ENCODE results near the gene PRRT2. TPM values are rescaled to one million over a fixed set of nuclear protein-coding genes. Genes with fewer than 3 reads are reported as not detected.
A peak's percentile ranks its signal among the peaks of the same experiment; 100 is the strongest.

The PRRT2 gene
- 3.9 and 4.1 TPM in 2 replicates for polyA plus RNA-seq (2013)

DNA sequence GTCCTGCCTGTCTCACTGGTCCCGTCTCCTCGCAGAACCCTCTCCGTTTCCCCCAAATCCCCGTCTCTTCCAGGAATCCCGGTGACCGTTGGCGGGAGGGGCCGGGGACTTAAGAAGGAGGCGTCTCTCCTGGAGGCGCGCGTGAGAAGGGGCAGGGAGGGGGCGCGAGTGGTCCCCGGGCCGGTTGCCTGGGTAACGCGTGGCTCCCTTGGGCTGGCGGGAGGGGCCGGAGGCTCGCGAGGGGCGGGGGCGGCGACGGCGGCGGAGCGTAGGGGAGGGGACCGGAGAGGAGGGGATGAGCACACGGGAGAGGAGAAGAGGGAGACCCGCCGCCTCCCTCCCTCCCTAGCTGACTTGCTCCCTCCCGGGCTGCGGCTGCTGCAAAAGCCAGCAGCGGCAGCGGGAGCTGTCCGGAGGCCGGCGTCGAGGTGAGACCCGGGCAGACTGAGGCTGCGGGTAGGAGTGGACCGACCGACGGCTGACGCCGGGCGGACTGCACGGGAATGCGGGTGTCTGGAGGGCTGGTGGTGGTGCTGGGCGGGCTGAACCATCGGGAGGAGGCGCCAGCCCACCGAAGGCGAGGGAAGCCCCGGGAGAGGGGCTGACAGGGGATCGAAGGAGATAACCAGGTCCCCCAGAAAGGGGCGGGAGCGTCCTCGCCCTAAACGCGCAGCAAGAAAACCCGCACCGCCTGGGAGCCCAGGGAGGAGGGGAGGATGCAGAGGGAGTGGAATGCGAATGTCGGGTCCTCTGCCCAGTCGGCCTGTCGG, at the start of gene PRRT2:
Gene PRRT2 (plus strand): TSS at position 298 of the 770 bp plus-strand sequence. CDS start 862 bp downstream, outside the sequence.
- DNase-seq, result peak; percentile 65 to 67
- H3K27ac ChIP-seq (ENCODE audit: low read depth, low read length), result peak within 1 kb of the TSS; percentile 83
- H3K9ac ChIP-seq (ENCODE audit: low read length), result peak within 1 kb of the TSS; percentile 30
- H3K4me1 ChIP-seq (ENCODE audit: control insufficient read depth in 1 of 2, insufficient read depth in 2 of 2, low read length in 2 of 2), result peaks cover 19 to 47% of the 10 kb centered on the region in 2 experiments
- no CpG with 5 or more reads among the region's 69 CpGs for WGBS (ENCODE audit: extremely low coverage, insufficient coverage, insufficient read length)
- peak within 1 kb of the TSS; percentile 58 for H2AFZ ChIP-seq (ENCODE audit: insufficient read depth, low read length, poor library complexity)
- H3K4me3 ChIP-seq (ENCODE audit: low read depth, low read length), result peak within 1 kb of the TSS; percentile 41
- H3K36me3 ChIP-seq (ENCODE audit: control insufficient read depth in 1 of 2, insufficient read depth in 2 of 2, low read length in 2 of 2), result peaks cover 23 to 25% of the 10 kb centered on the region in 2 experiments
- no peak within 1 kb of the TSS for H2BK12ac ChIP-seq (ENCODE audit: low read length)
- peak within 1 kb of the TSS; percentile 38 for H2AK5ac ChIP-seq (ENCODE audit: low read length)
- peak within 1 kb of the TSS; percentile 40 for H3K14ac ChIP-seq (ENCODE audit: low read length)
- H3K79me1 ChIP-seq (ENCODE audit: low read length), result peaks cover 32% of the 10 kb centered on the region
- peak within 1 kb of the TSS; percentile 59 for H4K91ac ChIP-seq (ENCODE audit: low read depth, low read length)
- H3K9me3 ChIP-seq (ENCODE audit: insufficient read depth, low read depth, low read length), result peaks cover 4% of the 10 kb centered on the region
- peak within 1 kb of the TSS; percentile 5 for H2BK120ac ChIP-seq (ENCODE audit: insufficient read depth, low read length, poor library complexity)
- H2BK5ac ChIP-seq (ENCODE audit: low read depth, low read length, poor library complexity), result peak within 1 kb of the TSS; percentile 43
- H4K12ac ChIP-seq (ENCODE audit: low read depth, low read length), result no peak within 1 kb of the TSS
- peak within 1 kb of the TSS; percentile 12 for H3K18ac ChIP-seq (ENCODE audit: low read length)
- peak within 1 kb of the TSS; percentile 75 for H3K4me2 ChIP-seq (ENCODE audit: low read length)
- H3K23ac ChIP-seq (ENCODE audit: low read length), result no peak within 1 kb of the TSS
- peak within 1 kb of the TSS; percentile 5 for H3K4ac ChIP-seq (ENCODE audit: low read depth, low read length)
- H3K79me2 ChIP-seq (ENCODE audit: control insufficient read depth, insufficient read depth, low read length, poor library complexity), result peaks cover 27% of the 10 kb centered on the region
- peak within 1 kb of the TSS; percentile 27 for H4K8ac ChIP-seq (ENCODE audit: low read depth, low read length)
- no peaks in the 10 kb centered on the region for H3K27me3 ChIP-seq (ENCODE audit: insufficient read depth, low read length)

DNA sequence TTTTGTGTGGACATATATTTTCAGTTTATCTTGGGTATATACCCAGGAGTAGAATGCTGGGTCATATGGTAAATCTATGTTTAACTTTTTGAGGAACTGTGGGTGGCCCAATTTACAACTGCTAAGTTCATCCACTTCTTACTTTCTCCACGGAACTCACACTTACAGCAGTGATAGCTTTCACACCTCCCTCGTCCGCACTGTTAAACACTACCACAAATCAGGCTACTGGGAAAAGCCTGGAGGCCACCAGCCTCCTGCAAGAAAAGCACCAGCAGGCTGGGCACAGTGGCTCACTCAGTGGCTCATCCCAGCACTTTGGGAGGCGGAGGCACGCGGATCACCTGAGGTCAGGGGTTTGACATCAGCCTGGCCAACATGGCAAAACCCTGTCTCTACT, 48.7 kb upstream of the PRRT2 start:
- H3K9me3 ChIP-seq (ENCODE audit: insufficient read depth, low read depth, low read length), result no peaks in the 10 kb centered on the region
- H3K9ac ChIP-seq (ENCODE audit: low read length), result no peak overlapping the region
- no peak for DNase-seq
- peaks cover 1% of the 10 kb centered on the region for H3K79me1 ChIP-seq (ENCODE audit: low read length)
- H3K79me2 ChIP-seq (ENCODE audit: control insufficient read depth, insufficient read depth, low read length, poor library complexity), result no peaks in the 10 kb centered on the region
- H3K4me2 ChIP-seq (ENCODE audit: low read length), result no peak overlapping the region
- no peak overlapping the region for H4K91ac ChIP-seq (ENCODE audit: low read depth, low read length)
- H3K4ac ChIP-seq (ENCODE audit: low read depth, low read length), result no peak overlapping the region
- H2BK12ac ChIP-seq (ENCODE audit: low read length), result peak overlapping the region; percentile 4
- no CpG with 5 or more reads among the region's 6 CpGs for WGBS (ENCODE audit: extremely low coverage, insufficient coverage, insufficient read length)
- peak overlapping the region; percentile 34 for H4K8ac ChIP-seq (ENCODE audit: low read depth, low read length)
- no peak overlapping the region for H3K27ac ChIP-seq (ENCODE audit: low read depth, low read length)
- H2AK5ac ChIP-seq (ENCODE audit: low read length), result no peak overlapping the region
- H3K36me3 ChIP-seq (ENCODE audit: control insufficient read depth in 1 of 2, insufficient read depth in 2 of 2, low read length in 2 of 2), result no peaks in the 10 kb centered on the region
- no peak overlapping the region for H2BK120ac ChIP-seq (ENCODE audit: insufficient read depth, low read length, poor library complexity)
- no peak overlapping the region for H3K4me3 ChIP-seq (ENCODE audit: low read depth, low read length)
- H3K14ac ChIP-seq (ENCODE audit: low read length), result no peak overlapping the region
- H3K18ac ChIP-seq (ENCODE audit: low read length), result peak overlapping the region; percentile 56
- no peak overlapping the region for H2AFZ ChIP-seq (ENCODE audit: insufficient read depth, low read length, poor library complexity)
- H3K4me1 ChIP-seq (ENCODE audit: control insufficient read depth in 1 of 2, insufficient read depth in 2 of 2, low read length in 2 of 2), result peaks cover 5 to 6% of the 10 kb centered on the region in 2 experiments
- H4K12ac ChIP-seq (ENCODE audit: low read depth, low read length), result no peak overlapping the region
- H3K27me3 ChIP-seq (ENCODE audit: insufficient read depth, low read length), result no peaks in the 10 kb centered on the region
- H3K23ac ChIP-seq (ENCODE audit: low read length), result no peak overlapping the region
- H2BK5ac ChIP-seq (ENCODE audit: low read depth, low read length, poor library complexity), result no peak overlapping the region

DNA sequence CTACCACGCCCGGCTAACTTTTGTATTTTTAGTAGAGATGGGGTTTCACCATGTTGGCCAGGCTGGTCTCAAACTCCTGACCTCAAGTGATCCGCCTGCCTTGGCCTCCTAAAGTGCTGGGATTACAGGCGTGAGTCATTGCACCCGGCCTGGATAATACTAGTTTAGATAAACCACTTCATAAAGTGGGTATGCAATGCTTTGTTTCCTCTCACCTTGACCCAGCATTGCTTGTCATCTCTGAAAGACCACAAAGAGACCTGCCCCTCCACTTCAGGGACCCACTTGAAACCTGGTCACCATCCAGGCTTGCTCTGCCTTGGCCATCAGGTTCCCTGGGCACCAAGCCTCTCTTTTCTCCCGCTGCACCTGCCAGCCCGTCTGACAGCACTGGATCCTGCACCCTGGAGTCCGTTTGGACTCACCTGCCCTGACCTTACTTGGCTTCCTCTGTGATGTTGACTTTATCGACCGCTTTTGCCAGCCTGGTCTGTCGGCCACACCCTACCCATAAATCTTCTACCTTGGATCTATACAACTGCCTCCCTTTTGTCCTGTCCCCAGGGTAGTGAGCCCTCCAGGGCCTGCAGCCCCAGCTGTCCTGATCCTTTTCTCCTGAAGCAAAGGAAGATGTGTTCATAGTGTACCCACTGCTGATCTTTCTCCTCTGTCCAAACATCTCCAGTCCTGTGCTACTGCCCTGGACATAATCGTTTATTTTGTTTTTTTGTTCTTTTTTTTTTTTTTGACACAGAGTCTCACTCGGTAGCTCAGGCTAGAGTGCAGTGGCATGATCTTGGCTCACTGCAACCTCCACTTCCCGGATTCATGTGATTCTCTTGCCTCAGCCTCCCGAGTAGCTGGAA, 46.6 kb upstream of the PRRT2 start:
- Histone ChIP-seq H2AFZ (ENCODE audit: insufficient read depth, low read length, poor library complexity) (no peak overlapping the region), H3K9ac (ENCODE audit: low read length) (no peak overlapping the region), H3K4me3 (ENCODE audit: low read depth, low read length) (no peak overlapping the region), H4K91ac (ENCODE audit: low read depth, low read length) (no peak overlapping the region), H2BK12ac (ENCODE audit: low read length) (no peak overlapping the region), H3K27me3 (ENCODE audit: insufficient read depth, low read length) (no peaks in the 10 kb centered on the region), H4K12ac (ENCODE audit: low read depth, low read length) (no peak overlapping the region), H3K36me3 (ENCODE audit: control insufficient read depth in 1 of 2, insufficient read depth in 2 of 2, low read length in 2 of 2) (no peaks in the 10 kb centered on the region), H2AK5ac (ENCODE audit: low read length) (no peak overlapping the region), H4K8ac (ENCODE audit: low read depth, low read length) (no peak overlapping the region), H3K4me2 (ENCODE audit: low read length) (no peak overlapping the region), H3K18ac (ENCODE audit: low read length) (no peak overlapping the region), H2BK5ac (ENCODE audit: low read depth, low read length, poor library complexity) (no peak overlapping the region), H3K79me2 (ENCODE audit: control insufficient read depth, insufficient read depth, low read length, poor library complexity) (no peaks in the 10 kb centered on the region), H3K4ac (ENCODE audit: low read depth, low read length) (no peak overlapping the region), H3K79me1 (ENCODE audit: low read length) (peaks cover 1% of the 10 kb centered on the region), H3K27ac (ENCODE audit: low read depth, low read length) (no peak overlapping the region), H3K23ac (ENCODE audit: low read length) (no peak overlapping the region), H3K14ac (ENCODE audit: low read length) (no peak overlapping the region), H3K4me1 (ENCODE audit: control insufficient read depth in 1 of 2, insufficient read depth in 2 of 2, low read length in 2 of 2) (peaks cover 5 to 6% of the 10 kb centered on the region in 2 experiments), H3K9me3 (ENCODE audit: insufficient read depth, low read depth, low read length) (no peaks in the 10 kb centered on the region), H2BK120ac (ENCODE audit: insufficient read depth, low read length, poor library complexity) (no peak overlapping the region)
- DNase-seq, result no peak
- no CpG with 5 or more reads among the region's 15 CpGs for WGBS (ENCODE audit: extremely low coverage, insufficient coverage, insufficient read length)

- Histone ChIP-seq H2AFZ (ENCODE audit: insufficient read depth, low read length, poor library complexity) (no peak overlapping the region), H3K27me3 (ENCODE audit: insufficient read depth, low read length) (no peaks in the 10 kb centered on the region), H3K27ac (ENCODE audit: low read depth, low read length) (no peak overlapping the region), H2BK120ac (ENCODE audit: insufficient read depth, low read length, poor library complexity) (no peak overlapping the region), H3K4me2 (ENCODE audit: low read length) (no peak overlapping the region), H2BK12ac (ENCODE audit: low read length) (no peak overlapping the region), H4K12ac (ENCODE audit: low read depth, low read length) (no peak overlapping the region), H3K79me2 (ENCODE audit: control insufficient read depth, insufficient read depth, low read length, poor library complexity) (no peaks in the 10 kb centered on the region), H3K23ac (ENCODE audit: low read length) (no peak overlapping the region), H4K91ac (ENCODE audit: low read depth, low read length) (no peak overlapping the region), H3K14ac (ENCODE audit: low read length) (no peak overlapping the region), H3K9me3 (ENCODE audit: insufficient read depth, low read depth, low read length) (no peaks in the 10 kb centered on the region), H3K4me1 (ENCODE audit: control insufficient read depth in 1 of 2, insufficient read depth in 2 of 2, low read length in 2 of 2) (peaks cover 0 to 3% of the 10 kb centered on the region in 2 experiments), H3K4ac (ENCODE audit: low read depth, low read length) (no peak overlapping the region), H3K9ac (ENCODE audit: low read length) (no peak overlapping the region), H3K4me3 (ENCODE audit: low read depth, low read length) (no peak overlapping the region), H2AK5ac (ENCODE audit: low read length) (no peak overlapping the region), H3K18ac (ENCODE audit: low read length) (no peak overlapping the region), H3K79me1 (ENCODE audit: low read length) (peaks cover 1% of the 10 kb centered on the region), H3K36me3 (ENCODE audit: control insufficient read depth in 1 of 2, insufficient read depth in 2 of 2, low read length in 2 of 2) (no peaks in the 10 kb centered on the region), H4K8ac (ENCODE audit: low read depth, low read length) (no peak overlapping the region), H2BK5ac (ENCODE audit: low read depth, low read length, poor library complexity) (no peak overlapping the region)
- no peak for DNase-seq
- no CpG with 5 or more reads among the region's 3 CpGs for WGBS (ENCODE audit: extremely low coverage, insufficient coverage, insufficient read length)
Measured at GRCh38 chr16:29766571-29766970, 45.4 kb upstream of the PRRT2 start.
